ENCODE measurements around the gene PARD6A.

GRCh38 chr16:67697422-67698185, 36.8 kb downstream of the PARD6A start:
- no peak for TF ChIP-seq ELK1 (IDR thresholded peaks at IDR 0.05; ENCODE audit: borderline replicate concordance, low read depth, low read length)
- TF ChIP-seq NFE2L2 (IDR thresholded peaks at IDR 0.05; ENCODE audit: low read depth, low read length) = no peak
- TF ChIP-seq CTCF (conservative IDR thresholded peaks at IDR 0.05; ENCODE audit: low read depth, low read length) = no peak
- TF ChIP-seq SMC3 (IDR thresholded peaks at IDR 0.05; ENCODE audit: low read depth, low read length) = no peak
- no peak for TF ChIP-seq RFX5 (IDR thresholded peaks at IDR 0.05; ENCODE audit: low read depth, low read length)
- TF ChIP-seq CEBPB (IDR thresholded peaks at IDR 0.05; ENCODE audit: low read depth, low read length) = no peak
- no peak for TF ChIP-seq MXI1 (IDR thresholded peaks at IDR 0.05; ENCODE audit: borderline replicate concordance, low read depth, low read length)
- no peak for TF ChIP-seq RCOR1 (IDR thresholded peaks at IDR 0.05; ENCODE audit: insufficient replicate concordance, low read length)
- no peak for TF ChIP-seq POLR2A (IDR thresholded peaks at IDR 0.05; ENCODE audit: low read depth, low read length)
- no peak for TF ChIP-seq USF2 (IDR thresholded peaks at IDR 0.05; ENCODE audit: low read depth, low read length)
- no peak for TF ChIP-seq FOS (IDR thresholded peaks at IDR 0.05; ENCODE audit: low read depth, low read length)
- TF ChIP-seq BHLHE40 (IDR thresholded peaks at IDR 0.05; ENCODE audit: low read depth, low read length) = no peak
- TF ChIP-seq RAD21 (IDR thresholded peaks at IDR 0.05; ENCODE audit: low read length) = no peak
- no peak for TF ChIP-seq MAFK (IDR thresholded peaks at IDR 0.05; ENCODE audit: low read depth, low read length)

Measured in IMR-90 (cell line).